Retina (tissue), 1 donor: ENCODE results near the gene SMG7.

Source experiments
- DNase-seq: peaks from one replicate; pipeline ENCODE4 v3.0.0-alpha.2; 2016

The SMG7 gene

GRCh38 chr1:183567584-183567983, 95.3 kb downstream of the SMG7 start:
- no peak for DNase-seq

GRCh38 chr1:183568176-183569021, 96.1 kb downstream of the SMG7 start:
- DNase-seq = no peak

DNA sequence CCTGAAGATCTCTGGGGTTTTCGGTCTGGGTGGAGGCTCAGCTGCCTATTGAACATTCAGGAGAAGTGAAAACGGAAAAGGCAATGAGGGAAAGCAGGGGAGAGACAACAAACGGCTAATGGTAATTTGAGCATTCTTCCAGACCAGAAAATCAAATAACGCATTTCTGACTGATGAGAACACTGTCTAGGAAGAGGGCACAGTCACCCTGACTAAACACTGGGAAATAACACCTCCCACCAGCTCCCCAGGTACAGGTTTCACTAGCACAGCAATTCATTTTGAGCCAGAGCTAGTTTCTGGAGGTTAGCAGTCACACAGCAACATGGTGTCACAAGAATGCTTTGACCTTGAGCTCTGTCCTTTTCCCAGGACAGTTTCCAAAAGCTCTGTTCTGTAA, 96.8 kb downstream of the SMG7 start:
- no peak for DNase-seq

GRCh38 chr1:183569801-183570200, 97.5 kb downstream of the SMG7 start:
- DNase-seq = no peak

GRCh38 chr1:183570451-183570850, 98.2 kb downstream of the SMG7 start:
- DNase-seq = no peak

DNA sequence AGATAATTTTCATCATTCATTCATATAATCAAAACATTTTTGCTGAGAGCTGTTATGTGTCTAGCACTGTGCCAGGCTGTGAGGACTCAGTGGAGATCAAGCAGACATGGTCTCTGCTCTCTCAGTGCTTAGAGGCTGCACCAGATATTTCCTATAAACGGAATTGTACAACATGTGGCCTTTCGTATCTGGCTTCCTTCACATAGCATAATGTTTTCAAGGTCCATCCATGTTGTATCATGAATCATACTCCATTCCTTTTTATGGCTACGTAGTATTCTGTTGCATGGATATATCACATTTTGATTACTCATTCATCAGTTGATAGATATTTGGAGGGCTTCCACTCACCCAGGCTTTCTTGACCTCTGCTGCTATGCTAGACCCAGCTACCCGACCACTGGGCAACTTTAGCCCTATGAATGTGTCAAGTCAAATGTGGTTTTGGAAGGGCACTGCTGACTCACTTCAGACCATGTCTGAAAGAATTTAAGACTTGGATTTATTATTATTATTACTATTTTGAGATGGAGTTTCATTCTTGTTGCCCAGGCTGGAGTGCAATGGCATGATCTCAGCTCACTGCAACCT, 99.5 kb downstream of the SMG7 start:
- DNase-seq = no peak

GRCh38 chr1:183572721-183573120, 100.4 kb downstream of the SMG7 start:
- no peak for DNase-seq

- DNase-seq = no peak
Observed at GRCh38 chr1:183575606-183576005, 103.3 kb downstream of the SMG7 start.

DNA sequence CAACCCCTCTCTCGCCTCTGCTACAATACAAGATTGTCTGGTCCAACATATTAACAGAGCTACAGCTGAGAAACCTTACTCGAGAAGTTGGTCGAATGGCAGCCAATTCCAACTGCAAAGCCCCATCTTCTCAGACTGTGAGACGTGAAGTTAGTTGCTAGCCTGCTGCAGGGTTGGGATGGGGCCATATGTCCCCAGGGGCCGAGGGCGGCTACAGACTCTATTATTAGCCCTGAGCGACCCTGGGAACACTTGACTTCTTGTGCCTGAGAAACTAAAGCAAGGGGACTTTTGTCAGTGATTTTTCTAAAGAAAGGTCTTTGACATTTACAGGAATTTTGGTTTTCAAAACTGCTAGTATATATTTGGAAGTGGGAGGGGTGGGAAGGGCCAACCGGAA, 104.2 kb downstream of the SMG7 start:
- DNase-seq = no peak

DNA sequence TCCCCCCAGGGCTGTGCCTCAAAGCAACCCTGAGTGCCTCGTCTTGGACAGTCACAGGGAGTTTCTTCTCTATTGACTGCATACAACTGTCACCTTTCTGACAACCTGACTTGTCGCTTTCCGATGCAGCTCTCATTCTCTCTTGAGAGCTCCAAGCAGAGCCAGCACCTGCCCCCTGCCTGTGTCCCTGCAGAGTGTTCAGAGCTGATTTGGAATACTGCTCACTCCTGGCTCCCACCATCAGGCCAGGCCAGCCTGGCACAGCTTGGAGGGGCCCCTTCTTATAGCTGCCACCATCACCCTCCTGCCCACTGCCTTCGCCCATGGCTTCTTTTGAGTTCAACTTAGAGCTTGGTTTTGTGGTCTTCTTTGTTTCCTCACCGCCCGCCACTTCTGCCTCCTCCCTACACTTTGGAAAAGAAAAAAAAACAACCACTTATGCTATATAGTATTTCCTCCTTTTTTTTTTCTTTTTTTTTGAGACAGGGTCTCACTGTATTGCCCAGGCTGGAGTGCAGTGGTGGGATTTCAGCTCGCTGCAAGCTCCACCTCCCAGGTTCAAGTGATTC, 105.7 kb downstream of the SMG7 start:
- no peak for DNase-seq

GRCh38 chr1:183578856-183579255, 106.6 kb downstream of the SMG7 start:
- DNase-seq = no peak

GRCh38 chr1:183580281-183580682, 108.0 kb downstream of the SMG7 start:
- DNase-seq = no peak

DNA sequence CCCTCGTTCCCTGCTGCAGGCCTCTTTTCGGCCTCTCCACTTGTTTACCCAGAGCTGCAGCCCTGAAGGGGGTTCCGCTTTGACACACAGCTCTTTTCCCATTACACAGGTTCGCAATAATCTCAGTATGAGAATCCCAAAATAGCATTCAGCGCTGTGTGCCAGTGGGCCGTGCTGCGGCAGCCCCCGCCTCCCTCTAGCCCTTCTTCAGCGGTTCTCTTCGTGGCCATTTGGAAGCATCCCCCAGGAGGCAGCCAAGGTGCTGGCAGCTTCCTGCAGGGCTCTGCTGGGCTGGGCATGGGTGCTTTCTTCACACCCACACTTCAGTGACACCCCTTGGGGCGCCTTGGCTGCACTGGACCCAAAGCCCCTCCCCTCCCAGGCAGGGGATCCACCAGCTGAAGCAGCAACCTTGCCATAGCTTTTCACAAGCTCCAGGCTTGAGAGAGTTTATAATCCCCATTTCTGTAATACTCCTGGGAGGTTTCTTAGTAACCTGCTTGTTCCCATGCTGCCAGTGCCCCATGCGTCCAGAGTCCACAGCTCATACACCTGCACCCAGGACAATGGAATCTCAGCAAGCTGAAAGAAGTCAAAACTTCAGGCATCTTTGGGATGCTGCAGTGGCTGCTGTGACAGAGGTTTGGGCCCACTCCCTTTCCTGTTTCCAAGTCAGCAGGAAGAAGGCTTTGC, 109.9 kb downstream of the SMG7 start:
- no peak for DNase-seq

GRCh38 chr1:183583466-183583865, 111.2 kb downstream of the SMG7 start:
- DNase-seq = no peak

GRCh38 chr1:183584147-183584546, 111.8 kb downstream of the SMG7 start:
- no peak for DNase-seq

GRCh38 chr1:183585038-183585437, 112.7 kb downstream of the SMG7 start:
- no peak for DNase-seq

GRCh38 chr1:183586455-183586854, 114.2 kb downstream of the SMG7 start:
- DNase-seq = no peak

GRCh38 chr1:183586926-183587325, 114.6 kb downstream of the SMG7 start:
- DNase-seq = no peak

- no peak for DNase-seq
Observed at GRCh38 chr1:183588827-183589226, 116.5 kb downstream of the SMG7 start.

DNA sequence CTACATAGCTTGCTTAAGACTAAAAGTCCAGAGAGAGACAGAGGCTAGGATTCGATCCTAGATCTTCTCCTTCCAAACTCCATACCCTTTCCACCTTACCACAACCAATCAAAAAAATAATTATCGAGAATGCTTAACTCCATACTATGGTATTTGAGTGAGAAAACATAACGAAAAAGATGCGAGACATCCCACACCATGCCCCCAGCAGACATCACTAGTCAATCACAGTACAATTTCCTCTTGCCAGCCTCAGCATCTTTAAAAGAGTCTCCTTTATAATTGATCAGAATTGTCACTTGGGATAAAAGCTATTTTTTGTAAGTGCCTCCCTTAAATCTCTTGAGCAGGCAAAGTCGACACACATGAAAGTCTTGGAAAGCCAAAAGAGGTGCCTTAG, 117.1 kb downstream of the SMG7 start:
- DNase-seq = no peak

DNA sequence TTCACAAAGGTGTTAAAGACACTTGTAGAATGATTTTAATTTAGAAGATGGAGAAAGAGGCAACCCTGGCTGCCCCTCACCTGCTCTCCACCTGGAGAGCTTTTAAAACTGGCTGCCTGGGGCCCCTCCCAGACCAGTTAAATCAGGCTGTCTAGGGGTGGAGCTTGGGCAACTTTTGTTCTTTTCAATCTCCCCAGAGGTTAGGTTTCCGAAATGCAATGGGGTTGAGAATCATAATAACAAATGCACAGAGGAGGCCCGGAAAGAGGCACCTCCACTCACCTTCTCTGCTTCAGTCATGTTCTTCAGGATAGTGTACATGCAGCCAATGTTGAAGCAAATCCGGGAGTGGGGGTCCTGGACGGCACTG, 117.6 kb downstream of the SMG7 start:
- DNase-seq = no peak

- DNase-seq = no peak
Observed at GRCh38 chr1:183590244-183591191, 118.2 kb downstream of the SMG7 start, which contains the start of gene NCF2. TSS of gene NCF2 (minus strand) at chr1:183590459. CDS start at chr1:183590329, 130 bp downstream.
